IMR-90 (cell line): ENCODE measurements around the gene ACOXL. TPM values are rescaled to one million over a fixed set of nuclear protein-coding genes. Genes with fewer than 3 reads are reported as not detected.

Source experiments
- ATAC-seq: fragments of 200-7000 bp; cut with Tn5 transposase; 2 replicates; pipeline ENCODE4 v1.9.1; 2020; ENCODE audit warnings: low read depth, mild to moderate bottlenecking, moderate library complexity
- BruUV-seq: library from RNA; stranded (reverse); fragments of 400-500 nt; replicated peaks from 2 replicates; lab custom pipeline; 2021; lab: Mats Ljungman, UMichigan
- CTCF ChIA-PET: fragments of 300-600 bp; formaldehyde crosslinking; extraction: SDS; loops from one replicate; lab custom pipeline; 2021; ENCODE audit warnings: antibody characterized with exemption; lab: Yijun Ruan, JAX
- POLR2A ChIA-PET: fragments of 300-600 bp; sonication (Branson Sonifier 250); formaldehyde crosslinking; loops from one replicate; lab custom pipeline; 2022; ENCODE audit warnings: antibody characterized with exemption; ENCODE audit not compliant: unreplicated experiment; lab: Charles Lee
- DNase-seq: peaks from one replicate; pipeline ENCODE4 v3.0.0; 2013
- H2AFZ ChIP-seq: replicated peaks from 2 replicates; pipeline ENCODE3; 2013; ENCODE audit warnings: low read length, mild to moderate bottlenecking; ENCODE audit not compliant: poor library complexity
- H2AK5ac ChIP-seq: 2 replicates; pipeline ENCODE4 v1.6.1; 2013; ENCODE audit warnings: low read depth, low read length, inconsistent platforms
- H2AK9ac ChIP-seq: replicated peaks from 2 replicates; pipeline ENCODE3; 2013; ENCODE audit warnings: mild to moderate bottlenecking, low read depth, low read length, moderate library complexity; ENCODE audit not compliant: poor library complexity
- H2BK120ac ChIP-seq: 2 replicates; pipeline ENCODE4 v1.6.1; 2013; ENCODE audit warnings: low read depth, low read length, inconsistent platforms
- H2BK15ac ChIP-seq: 3 replicates; pipeline ENCODE4 v1.6.1; 2013; ENCODE audit warnings: low read depth, low read length, inconsistent platforms
- H2BK20ac ChIP-seq: 2 replicates; pipeline ENCODE4 v1.6.1; 2013; ENCODE audit warnings: low read depth, mild to moderate bottlenecking, inconsistent platforms, low read length, moderate library complexity
- H2BK5ac ChIP-seq: 2 replicates; pipeline ENCODE4 v1.6.1; 2013; ENCODE audit warnings: mild to moderate bottlenecking, low read depth, low read length, inconsistent platforms; ENCODE audit not compliant: poor library complexity, severe bottlenecking
- H3K14ac ChIP-seq: replicated peaks from 2 replicates; pipeline ENCODE4 v1.6.1; 2013; ENCODE audit warnings: low read depth, low read length, inconsistent platforms
- H3K18ac ChIP-seq: 2 replicates; pipeline ENCODE4 v1.6.1; 2013; ENCODE audit warnings: low read depth, low read length, control low read depth
- H3K23ac ChIP-seq: 2 replicates; pipeline ENCODE4 v1.6.1; 2013; ENCODE audit warnings: low read depth, low read length, inconsistent platforms
- H3K27ac ChIP-seq: 2 replicates; pipeline ENCODE4 v1.5.1; 2013; ENCODE audit warnings: mild to moderate bottlenecking, control low read depth, low read length; ENCODE audit not compliant: insufficient read depth
- H3K27me3 ChIP-seq: 2 replicates; pipeline ENCODE4 v1.6.1; 2013; ENCODE audit warnings: low read length; ENCODE audit not compliant: control insufficient read depth, insufficient read depth
- H3K36me3 ChIP-seq: 2 replicates; pipeline ENCODE4 v1.6.1; 2013; ENCODE audit warnings: low read length, mixed read lengths; ENCODE audit not compliant: control insufficient read depth, insufficient read depth
- H3K4ac ChIP-seq: 2 replicates; pipeline ENCODE4 v1.6.1; 2013; ENCODE audit warnings: low read depth, low read length, inconsistent platforms
- H3K4me1 ChIP-seq: 2 replicates; pipeline ENCODE4 v1.6.1; 2013; ENCODE audit warnings: low read length, mixed read lengths; ENCODE audit not compliant: control insufficient read depth, insufficient read depth
- H3K4me2 ChIP-seq: 2 replicates; pipeline ENCODE4 v1.6.1; 2013; ENCODE audit warnings: low read depth, mild to moderate bottlenecking, control low read depth, low read length, moderate library complexity
- H3K4me3 ChIP-seq: 2 replicates; pipeline ENCODE4 v1.5.1; 2013; ENCODE audit warnings: low read depth, mild to moderate bottlenecking, control low read depth, low read length, moderate library complexity; ENCODE audit not compliant: insufficient read depth
- H3K56ac ChIP-seq: 2 replicates; pipeline ENCODE4 v1.6.1; 2013; ENCODE audit warnings: low read length, inconsistent platforms; ENCODE audit not compliant: insufficient read depth; ENCODE audit errors: extremely low read depth
- H3K79me1 ChIP-seq, 2 experiments: 2 replicates each; pipeline ENCODE4 v1.6.1; 2013; ENCODE audit warnings: low read length in 2 of 2, inconsistent platforms in 1 of 2, low read depth in 1 of 2
- H3K9ac ChIP-seq: 2 replicates; pipeline ENCODE4 v1.6.1; 2013; ENCODE audit warnings: low read depth, low read length, control low read depth
- H3K9me1 ChIP-seq: 2 replicates; pipeline ENCODE4 v1.6.1; 2013; ENCODE audit warnings: low read length, inconsistent platforms; ENCODE audit not compliant: insufficient read depth
- H3K9me3 ChIP-seq: 2 replicates; pipeline ENCODE4 v1.6.1; 2013; ENCODE audit warnings: low read length; ENCODE audit not compliant: control insufficient read depth, insufficient read depth
- H4K20me1 ChIP-seq: 2 replicates; pipeline ENCODE4 v1.6.1; 2013; ENCODE audit warnings: low read length, inconsistent platforms; ENCODE audit not compliant: insufficient read depth
- H4K5ac ChIP-seq: 2 replicates; pipeline ENCODE4 v1.6.1; 2013; ENCODE audit warnings: mild to moderate bottlenecking, low read depth, low read length, control low read depth
- H4K8ac ChIP-seq, 2 experiments: 2 replicates each; pipeline ENCODE4 v1.6.1; 2013; ENCODE audit warnings: low read depth in 2 of 2, low read length in 2 of 2, control low read depth in 1 of 2, inconsistent platforms in 1 of 2
- H4K91ac ChIP-seq: 2 replicates; pipeline ENCODE4 v1.6.1; 2013; ENCODE audit warnings: low read depth, low read length, inconsistent platforms; ENCODE audit not compliant: insufficient read depth
- BHLHE40 ChIP-seq: fragments of 150-350 bp; IDR thresholded peaks from 2 replicates; pipeline ENCODE4 v1.6.1; 2016; ENCODE audit warnings: mild to moderate bottlenecking, low read depth, low read length
- CEBPB ChIP-seq: IDR thresholded peaks from 2 replicates; pipeline ENCODE4 v1.6.1; 2012; ENCODE audit warnings: low read depth, low read length, improper control_type of control experiment
- CHD1 ChIP-seq: IDR thresholded peaks from 2 replicates; pipeline ENCODE4 v1.6.1; 2012; ENCODE audit warnings: low read depth, low read length, improper control_type of control experiment
- FOS ChIP-seq: fragments of 150-350 bp; IDR thresholded peaks from 2 replicates; pipeline ENCODE4 v1.6.1; 2016; ENCODE audit warnings: low read depth, low read length
- MAFK ChIP-seq: IDR thresholded peaks from 2 replicates; pipeline ENCODE4 v1.6.1; 2012; ENCODE audit warnings: low read depth, low read length, improper control_type of control experiment
- MAZ ChIP-seq: IDR thresholded peaks from 2 replicates; pipeline ENCODE4 v1.6.1; 2012; ENCODE audit warnings: low read depth, mild to moderate bottlenecking, low read length, improper control_type of control experiment, moderate library complexity, borderline replicate concordance
- MXI1 ChIP-seq: IDR thresholded peaks from 2 replicates; pipeline ENCODE4 v1.6.1; 2012; ENCODE audit warnings: low read depth, mild to moderate bottlenecking, low read length, moderate library complexity, borderline replicate concordance
- NFE2L2 ChIP-seq: fragments of 150-350 bp; IDR thresholded peaks from 2 replicates; pipeline ENCODE4 v1.6.1; 2016; ENCODE audit warnings: low read depth, mild to moderate bottlenecking, low read length
- POLR2A ChIP-seq: IDR thresholded peaks from 2 replicates; pipeline ENCODE4 v1.6.1; 2012; ENCODE audit warnings: mild to moderate bottlenecking, low read depth, low read length
- RAD21 ChIP-seq: IDR thresholded peaks from 2 replicates; pipeline ENCODE4 v1.6.1; 2012; ENCODE audit warnings: low read length, improper control_type of control experiment
- RCOR1 ChIP-seq: IDR thresholded peaks from 2 replicates; pipeline ENCODE4 v1.6.1; 2012; ENCODE audit warnings: mild to moderate bottlenecking, low read length, improper control_type of control experiment; ENCODE audit not compliant: insufficient replicate concordance
- RFX5 ChIP-seq: IDR thresholded peaks from 2 replicates; pipeline ENCODE4 v1.8.0; 2012; ENCODE audit warnings: low read depth, mild to moderate bottlenecking, low read length, moderate library complexity
- SMC3 ChIP-seq: fragments of 150-350 bp; IDR thresholded peaks from 2 replicates; pipeline ENCODE4 v1.6.1; 2016; ENCODE audit warnings: low read depth, mild to moderate bottlenecking, antibody characterized with exemption, low read length, moderate library complexity
- WGBS, 2 experiments: methylation state at CpG; one replicate each; pipeline versions ENCODE4 v1.1.5 to v1.1.7; 2013; ENCODE audit warnings: missing lambda C conversion rate in 2 of 2; ENCODE audit not compliant: insufficient read length in 1 of 2; ENCODE audit errors: extremely low coverage in 2 of 2; 5-methylcytosine and 5-hydroxymethylcytosine counted together
- dilution Hi-C: fragments of 300-500 bp; cut with HindIII; formaldehyde crosslinking; loops from one replicate; pipeline ENCODE4 v1.14.3; 2018; ENCODE audit warnings: low sequenced_read_pairs; ENCODE audit not compliant: unreplicated experiment
- in situ Hi-C: fragments of 300-500 bp; cut with MboI; formaldehyde crosslinking; loops from 3 replicates; pipeline ENCODE4 v1.14.3; 2019; ENCODE audit warnings: low sequenced_read_pairs, inconsistent platforms, mixed read lengths
- intact Hi-C: fragments of 100-400 bp; cut with micrococcal nuclease; formaldehyde crosslinking; loops from 2 replicates; pipeline ENCODE4 v1.10.0; 2022
- polyA plus RNA-seq, 3 experiments: library from polyadenylated mRNA; depleted of rRNA; stranded (reverse); fragments of >200 nt; gene quantifications; 2 replicates each; pipeline ENCODE4 v1.2.3, GENCODE V29; 2012; ENCODE audit warnings: low replicate concordance in 1 of 3
- total RNA-seq: library from RNA; depleted of rRNA; stranded (reverse); fragments of >200 nt; gene quantifications from 2 replicates; pipeline ENCODE4 v1.2.3, GENCODE V29; 2012
- TF ChIP-seq, protein P1 (sequence below): fragments of 150-350 bp; IDR thresholded peaks from 2 replicates; pipeline ENCODE4 v1.6.1; 2017; ENCODE audit warnings: mild to moderate bottlenecking, antibody characterized with exemption, low read length, low read depth
- TF ChIP-seq, protein P2 (sequence below): conservative IDR thresholded peaks from 2 replicates; pipeline ENCODE4 v1.5.1; 2012; ENCODE audit warnings: mild to moderate bottlenecking, low read depth, low read length, improper control_type of control experiment
- TF ChIP-seq, protein P3 (sequence below): fragments of 150-350 bp; IDR thresholded peaks from 2 replicates; pipeline ENCODE4 v1.6.1; 2016; ENCODE audit warnings: low read depth, mild to moderate bottlenecking, low read length, moderate library complexity, borderline replicate concordance

ACOXL gene
- total and polyA plus RNA-seq, 2 of the 4 experiments (the other 2 are of a cell fraction), result not detected

DNA sequence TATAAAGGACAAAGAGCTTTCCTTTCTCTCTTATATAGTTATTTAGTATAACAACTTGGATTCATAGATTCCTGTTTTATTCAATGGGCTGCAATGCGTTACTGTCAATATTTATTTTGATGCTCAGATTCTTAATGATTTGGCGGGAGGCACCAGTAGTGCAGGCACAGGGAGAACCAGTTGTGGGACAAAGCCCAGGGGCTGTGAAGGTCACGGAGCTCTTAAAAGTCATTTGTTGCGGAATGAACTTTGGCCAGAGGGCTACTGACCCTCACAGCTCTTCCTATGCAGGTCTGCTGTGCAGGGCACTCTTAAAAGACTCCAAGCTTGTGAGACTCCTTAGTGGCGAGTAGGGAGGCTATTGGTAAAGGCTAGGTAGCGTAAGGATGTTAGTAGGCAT is 422.4 kb downstream of the ACOXL start:
- Histone ChIP-seq H4K20me1 (peaks cover 4% of the 10 kb centered on the region), H3K36me3 (peaks cover 14% of the 10 kb centered on the region), H2AFZ (no peak overlapping the region), H3K23ac (no peak overlapping the region), H2AK9ac (no peak overlapping the region), H3K9me1 (peaks cover 8% of the 10 kb centered on the region; the same call in 1 of the 2 replicates), H4K91ac (no peak overlapping the region), H3K4me3 (no peak overlapping the region), H4K8ac (no peak overlapping the region), H4K5ac (no peak overlapping the region), H3K4ac (no peak overlapping the region), H3K9ac (no peak overlapping the region), H3K27me3 (peaks cover 4% of the 10 kb centered on the region; the same call in 1 of the 2 replicates), H3K14ac (no peak overlapping the region), H2BK120ac (no peak overlapping the region), H3K9me3 (no peaks in the 10 kb centered on the region), H3K4me2 (no peak overlapping the region), H3K4me1 (peaks cover 4% of the 10 kb centered on the region; the same call in 1 of the 2 replicates), H2BK15ac (no peak overlapping the region), H3K56ac (no peak overlapping the region), H2BK20ac (no peak overlapping the region), H2AK5ac (no peak overlapping the region), H3K27ac (no peak overlapping the region), H3K18ac (no peak overlapping the region), H2BK5ac (no peak overlapping the region), H3K79me1 (no peaks in the 10 kb centered on the region)
- ATAC-seq (no peak), DNase-seq (no peak)
- intact Hi-C loops (no loop called here), dilution Hi-C loops (no loop called here), in situ Hi-C loops (no loop called here)
- no TSS peak for BruUV-seq
- 73% methylated on average over 3 of the region's 6 CpGs; no CpG with 5 or more reads in 1 of the 2 experiments for WGBS, 2 experiments
- ChIA-PET CTCF (no interaction called here), POLR2A (no interaction called here)
- no peak for TF ChIP-seq NFE2L2
- no peak for TF ChIP-seq SMC3
- TF ChIP-seq, protein P1, sequence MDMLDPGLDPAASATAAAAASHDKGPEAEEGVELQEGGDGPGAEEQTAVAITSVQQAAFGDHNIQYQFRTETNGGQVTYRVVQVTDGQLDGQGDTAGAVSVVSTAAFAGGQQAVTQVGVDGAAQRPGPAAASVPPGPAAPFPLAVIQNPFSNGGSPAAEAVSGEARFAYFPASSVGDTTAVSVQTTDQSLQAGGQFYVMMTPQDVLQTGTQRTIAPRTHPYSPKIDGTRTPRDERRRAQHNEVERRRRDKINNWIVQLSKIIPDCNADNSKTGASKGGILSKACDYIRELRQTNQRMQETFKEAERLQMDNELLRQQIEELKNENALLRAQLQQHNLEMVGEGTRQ, result no peak
- no peak for TF ChIP-seq FOS
- no peak for TF ChIP-seq MAZ
- TF ChIP-seq RAD21, result no peak
- no peak for TF ChIP-seq CEBPB
- TF ChIP-seq RFX5, result no peak
- TF ChIP-seq MXI1, result no peak
- no peak for TF ChIP-seq MAFK
- TF ChIP-seq, protein P2, sequence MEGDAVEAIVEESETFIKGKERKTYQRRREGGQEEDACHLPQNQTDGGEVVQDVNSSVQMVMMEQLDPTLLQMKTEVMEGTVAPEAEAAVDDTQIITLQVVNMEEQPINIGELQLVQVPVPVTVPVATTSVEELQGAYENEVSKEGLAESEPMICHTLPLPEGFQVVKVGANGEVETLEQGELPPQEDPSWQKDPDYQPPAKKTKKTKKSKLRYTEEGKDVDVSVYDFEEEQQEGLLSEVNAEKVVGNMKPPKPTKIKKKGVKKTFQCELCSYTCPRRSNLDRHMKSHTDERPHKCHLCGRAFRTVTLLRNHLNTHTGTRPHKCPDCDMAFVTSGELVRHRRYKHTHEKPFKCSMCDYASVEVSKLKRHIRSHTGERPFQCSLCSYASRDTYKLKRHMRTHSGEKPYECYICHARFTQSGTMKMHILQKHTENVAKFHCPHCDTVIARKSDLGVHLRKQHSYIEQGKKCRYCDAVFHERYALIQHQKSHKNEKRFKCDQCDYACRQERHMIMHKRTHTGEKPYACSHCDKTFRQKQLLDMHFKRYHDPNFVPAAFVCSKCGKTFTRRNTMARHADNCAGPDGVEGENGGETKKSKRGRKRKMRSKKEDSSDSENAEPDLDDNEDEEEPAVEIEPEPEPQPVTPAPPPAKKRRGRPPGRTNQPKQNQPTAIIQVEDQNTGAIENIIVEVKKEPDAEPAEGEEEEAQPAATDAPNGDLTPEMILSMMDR, result no peak
- TF ChIP-seq POLR2A, result no peak
- TF ChIP-seq BHLHE40, result no peak
- no peak for TF ChIP-seq CHD1
- no peak for TF ChIP-seq RCOR1
- TF ChIP-seq, protein P3, sequence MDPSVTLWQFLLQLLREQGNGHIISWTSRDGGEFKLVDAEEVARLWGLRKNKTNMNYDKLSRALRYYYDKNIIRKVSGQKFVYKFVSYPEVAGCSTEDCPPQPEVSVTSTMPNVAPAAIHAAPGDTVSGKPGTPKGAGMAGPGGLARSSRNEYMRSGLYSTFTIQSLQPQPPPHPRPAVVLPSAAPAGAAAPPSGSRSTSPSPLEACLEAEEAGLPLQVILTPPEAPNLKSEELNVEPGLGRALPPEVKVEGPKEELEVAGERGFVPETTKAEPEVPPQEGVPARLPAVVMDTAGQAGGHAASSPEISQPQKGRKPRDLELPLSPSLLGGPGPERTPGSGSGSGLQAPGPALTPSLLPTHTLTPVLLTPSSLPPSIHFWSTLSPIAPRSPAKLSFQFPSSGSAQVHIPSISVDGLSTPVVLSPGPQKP, result no peak
